ENCODE results near the gene MYBPH. TPM values are rescaled to one million over a fixed set of nuclear protein-coding genes. Genes with fewer than 3 reads are reported as not detected.

Gene MYBPH
- total and polyA plus RNA-seq, 2 of the 13 experiments (the other 11 are each of a cell fraction or from before 2014, with no cell fraction given): not detected

GRCh38 chr1:203159844-203160243 is 15.8 kb downstream of the MYBPH start:
- Histone ChIP-seq H3K79me2 (ENCODE audit: insufficient read depth, low read length) (no peaks in the 10 kb centered on the region), H3K4me3 (replicated peaks in 1 of 3; ENCODE audit: insufficient read depth in 1 of 3, low read depth in 2 of 3, low read length in 3 of 3) (no peak overlapping the region), H3K4me1 (ENCODE audit: insufficient read depth, low read length) (no peaks in the 10 kb centered on the region), H3K27ac (ENCODE audit: extremely low read length, insufficient read depth, low read length) (no peak overlapping the region), H2AFZ (ENCODE audit: low read length) (no peak overlapping the region), H3K9ac (ENCODE audit: insufficient read depth, low read depth, low read length) (no peak overlapping the region), H3K36me3 (replicated peaks in 1 of 2; ENCODE audit: control insufficient read depth in 1 of 2, insufficient read depth in 2 of 2, low read length in 2 of 2) (no peaks in the 10 kb centered on the region), H3K4me2 (ENCODE audit: low read depth, low read length) (no peak overlapping the region), H3K9me3 (ENCODE audit: low read length) (no peaks in the 10 kb centered on the region), H4K20me1 (ENCODE audit: insufficient read depth, low read length) (no peaks in the 10 kb centered on the region), H3K27me3 (ENCODE audit: control insufficient read depth in 1 of 2, insufficient read depth in 2 of 2, low read length in 2 of 2) (peaks cover 0 to 1% of the 10 kb centered on the region in 2 experiments; a peak in 2 of 5 replicates)
- FAIRE-seq: no peak
- intact Hi-C loops (cut with micrococcal nuclease; ENCODE audit: unreplicated experiment) (no loop called here), in situ Hi-C loops (cut with HindIII; ENCODE audit: extremely low pct_ligation_motif_present, low pct_unique_long_range_greater_than_20kb) (no loop called here)
- no peak for TF ChIP-seq ZNF432 (CRISPR knock-in tag; IDR thresholded peaks at IDR 0.05; ENCODE audit: borderline replicate concordance)
- 0% methylated on average over 1 of the region's 1 CpG for WGBS (ENCODE audit: low lambda C conversion rate)
- no peak for DNase-seq (ENCODE audit: low spot score)
- no TSS peak for BruUV-seq (replicated peaks)
- ChIA-PET CTCF (ENCODE audit: low intra/inter-chr PET ratio, low total read pairs) (no interaction called here), POLR2A (no interaction called here)
- ATAC-seq: no peak

- ChIA-PET POLR2A (no interaction called here), CTCF (ENCODE audit: low intra/inter-chr PET ratio, low total read pairs) (no interaction called here)
- Histone ChIP-seq H3K27me3 (ENCODE audit: control insufficient read depth in 1 of 2, insufficient read depth in 2 of 2, low read length in 2 of 2) (peaks cover 1 to 4% of the 10 kb centered on the region in 2 experiments; a peak in 2 of 5 replicates), H3K27ac (ENCODE audit: extremely low read length, insufficient read depth, low read length) (no peak overlapping the region), H2AFZ (ENCODE audit: low read length) (no peak overlapping the region), H3K4me3 (replicated peaks in 1 of 3; ENCODE audit: insufficient read depth in 1 of 3, low read depth in 2 of 3, low read length in 3 of 3) (no peak overlapping the region), H3K36me3 (replicated peaks in 1 of 2; ENCODE audit: control insufficient read depth in 1 of 2, insufficient read depth in 2 of 2, low read length in 2 of 2) (no peaks in the 10 kb centered on the region), H3K79me2 (ENCODE audit: insufficient read depth, low read length) (no peaks in the 10 kb centered on the region), H3K9me3 (ENCODE audit: low read length) (no peaks in the 10 kb centered on the region), H3K9ac (ENCODE audit: insufficient read depth, low read depth, low read length) (no peak overlapping the region), H4K20me1 (ENCODE audit: insufficient read depth, low read length) (no peaks in the 10 kb centered on the region), H3K4me2 (ENCODE audit: low read depth, low read length) (no peak overlapping the region), H3K4me1 (ENCODE audit: insufficient read depth, low read length) (no peaks in the 10 kb centered on the region)
- intact Hi-C loops (cut with micrococcal nuclease; ENCODE audit: unreplicated experiment): no loop called here
- WGBS (ENCODE audit: low lambda C conversion rate): 20% methylated on average over 9 of the region's 9 CpGs
- DNase-seq (ENCODE audit: low spot score) (no peak), FAIRE-seq (no peak), ATAC-seq (no peak)
- no TSS peak for BruUV-seq (replicated peaks)
- in situ Hi-C loops (cut with HindIII; ENCODE audit: extremely low pct_ligation_motif_present, low pct_unique_long_range_greater_than_20kb): no loop called here
- TF ChIP-seq ZUFSP (CRISPR knock-in tag; IDR thresholded peaks at IDR 0.05; ENCODE audit: borderline replicate concordance) (no peak), ZNF816 (CRISPR knock-in tag; IDR thresholded peaks at IDR 0.05; ENCODE audit: borderline replicate concordance) (no peak), JARID2 (CRISPR knock-in tag; IDR thresholded peaks at IDR 0.05; ENCODE audit: insufficient replicate concordance) (no peak), ZFP91 (CRISPR knock-in tag; IDR thresholded peaks at IDR 0.05; ENCODE audit: borderline replicate concordance) (no peak), ZNF710 (CRISPR knock-in tag; IDR thresholded peaks at IDR 0.05; ENCODE audit: borderline replicate concordance) (no peak), ZNF746 (CRISPR knock-in tag; IDR thresholded peaks at IDR 0.05) (no peak), ZSCAN5A (CRISPR knock-in tag; IDR thresholded peaks at IDR 0.05; ENCODE audit: borderline replicate concordance) (no peak)
Observed at GRCh38 chr1:203158960-203159665, 16.5 kb downstream of the MYBPH start.

Data from HepG2 (cell line).